Kidney epithelial cell (primary cell): Measurements from ENCODE around the gene PRR5L. TPM values are rescaled to one million over a fixed set of nuclear protein-coding genes. Genes with fewer than 3 reads are reported as not detected.

Source experiments
- DNase-seq: peaks from one replicate; pipeline ENCODE4 v3.0.0-alpha.2; 2010; ENCODE audit warnings: low read depth
- H3K27me3 ChIP-seq: 2 replicates; pipeline ENCODE4 v1.6.0; 2011; ENCODE audit warnings: low read length; ENCODE audit not compliant: control insufficient read depth, insufficient read depth
- H3K36me3 ChIP-seq: 2 replicates; pipeline ENCODE4 v1.5.1; 2011; ENCODE audit warnings: low read length; ENCODE audit not compliant: control insufficient read depth, insufficient read depth
- H3K4me3 ChIP-seq: 2 replicates; pipeline ENCODE4 v1.5.1; 2011; ENCODE audit warnings: low read depth, mild to moderate bottlenecking, control low read depth, low read length
- CTCF ChIP-seq: IDR thresholded peaks from 2 replicates; pipeline ENCODE4 v1.5.1; 2011; ENCODE audit warnings: mild to moderate bottlenecking, moderate library complexity, low read length, control low read depth, inconsistent platforms; ENCODE audit not compliant: insufficient read depth, poor library complexity, severe bottlenecking
- total RNA-seq: library from RNA; depleted of rRNA; stranded (reverse); fragments of >200 nt; gene quantifications from 2 replicates; pipeline ENCODE4 v1.2.3, GENCODE V29; 2015

PRR5L gene
- total RNA-seq: 15.9 and 27.0 TPM in 2 replicates

GRCh38 chr11:36295926-36296325 lies at the start of gene PRR5L:
Gene PRR5L, plus strand, starts transcription at chr11:36296288. Its CDS starts 104,834 bp downstream, at chr11:36401122.
- H3K4me3 ChIP-seq: no peak within 1 kb of the TSS
- no peak for TF ChIP-seq CTCF
- H3K36me3 ChIP-seq: no peaks in the 10 kb centered on the region
- H3K27me3 ChIP-seq: no peaks in the 10 kb centered on the region
- DNase-seq: no peak

- no peaks in the 10 kb centered on the region for H3K36me3 ChIP-seq
- H3K27me3 ChIP-seq: no peaks in the 10 kb centered on the region
- H3K4me3 ChIP-seq: no peak overlapping the region
- no peak for DNase-seq
- TF ChIP-seq CTCF: no peak
These were observed 48.6 kb upstream of the PRR5L start for GRCh38 chr11:36247493-36247892.

GRCh38 chr11:36248436-36248835 lies 47.7 kb upstream of the PRR5L start:
- no peak for DNase-seq
- Histone ChIP-seq H3K27me3 (no peaks in the 10 kb centered on the region), H3K4me3 (no peak overlapping the region), H3K36me3 (no peaks in the 10 kb centered on the region)
- TF ChIP-seq CTCF: no peak

GRCh38 chr11:36249246-36249645 lies 46.8 kb upstream of the PRR5L start:
- Histone ChIP-seq H3K36me3 (no peaks in the 10 kb centered on the region), H3K4me3 (no peak overlapping the region), H3K27me3 (no peaks in the 10 kb centered on the region)
- peak; percentile 91 for DNase-seq
- no peak for TF ChIP-seq CTCF

- no peak for DNase-seq
- no peak for TF ChIP-seq CTCF
These were observed 44.3 kb upstream of the PRR5L start for GRCh38 chr11:36251823-36252222.

GRCh38 chr11:36253238-36253637 lies 42.9 kb upstream of the PRR5L start:
- no peak overlapping the region for H3K4me3 ChIP-seq
- DNase-seq: no peak
- no peaks in the 10 kb centered on the region for H3K27me3 ChIP-seq
- TF ChIP-seq CTCF: no peak
- H3K36me3 ChIP-seq: no peaks in the 10 kb centered on the region

More at GRCh38 chr11:36251823-36252222, 44.3 kb upstream of the PRR5L start:
- H3K27me3 ChIP-seq: no peaks in the 10 kb centered on the region
- H3K4me3 ChIP-seq: no peak overlapping the region
- H3K36me3 ChIP-seq: no peaks in the 10 kb centered on the region
